PC-3 (cell line): Measurements from ENCODE around the gene SMIM9. TPM values are rescaled to one million over a fixed set of nuclear protein-coding genes. Genes with fewer than 3 reads are reported as not detected.
"Not testable (repeated sequence)": the region's sequence is repeated elsewhere in the genome, so short reads cannot be mapped to it uniquely, and the experiment has no call there.

Experiments
- ATAC-seq: fragments of 200-7000 bp; cut with Tn5 transposase; 2 replicates; pipeline ENCODE4 v1.9.1; 2020; ENCODE audit warnings: mild to moderate bottlenecking, moderate library complexity
- Bru-seq: library from RNA; stranded (reverse); fragments of 400-500 nt; gene quantifications from one replicate; lab custom pipeline; 2021; lab: Mats Ljungman, UMichigan
- BruChase-seq, 2 experiments: library from RNA; stranded (reverse); fragments of 400-500 nt; gene quantifications; one replicate each; lab custom pipeline; 2021; lab: Mats Ljungman, UMichigan
- BruUV-seq: library from RNA; stranded (reverse); fragments of 400-500 nt; replicated peaks from 2 replicates; lab custom pipeline; 2021; lab: Mats Ljungman, UMichigan
- CTCF ChIA-PET: fragments of 300-600 bp; sonication (Branson Sonifier 250); formaldehyde crosslinking; loops from one replicate; lab custom pipeline; 2022; ENCODE audit warnings: antibody characterized with exemption; lab: Charles Lee
- POLR2A ChIA-PET: fragments of 300-600 bp; sonication (Branson Sonifier 250); formaldehyde crosslinking; loops from one replicate; lab custom pipeline; 2022; ENCODE audit warnings: antibody characterized with exemption; ENCODE audit not compliant: unreplicated experiment; lab: Charles Lee
- DNase-seq: peaks from one replicate; pipeline ENCODE4 v3.0.0-alpha.2; 2015
- H2AFZ ChIP-seq: fragments of 300-600 bp; sonication (generic); 2 replicates; pipeline ENCODE4 v1.6.0; 2016; ENCODE audit warnings: antibody characterized with exemption, low read length
- H3F3A ChIP-seq: fragments of 300-600 bp; sonication (generic); one replicate; pipeline ENCODE4 v1.6.0; 2017; ENCODE audit warnings: antibody characterized with exemption, low read length, control low read depth, mild to moderate bottlenecking; ENCODE audit not compliant: unreplicated experiment
- H3K27ac ChIP-seq: fragments of 300-600 bp; sonication (generic); 2 replicates; pipeline ENCODE4 v1.5.1; 2016; ENCODE audit warnings: mild to moderate bottlenecking, low read length
- H3K27me3 ChIP-seq: fragments of 300-600 bp; sonication (generic); 2 replicates; pipeline ENCODE4 v1.6.1; 2016; ENCODE audit warnings: low read length, mixed read lengths
- H3K36me3 ChIP-seq: fragments of 300-600 bp; sonication (generic); 2 replicates; pipeline ENCODE4 v1.6.1; 2016; ENCODE audit warnings: low read depth, mixed run types, low read length, mixed read lengths
- H3K4me1 ChIP-seq: fragments of 300-600 bp; sonication (generic); 2 replicates; pipeline ENCODE4 v1.5.1; 2016; ENCODE audit warnings: low read length; ENCODE audit not compliant: insufficient read depth
- H3K4me2 ChIP-seq: fragments of 300-600 bp; sonication (generic); 2 replicates; pipeline ENCODE4 v1.6.0; 2016; ENCODE audit warnings: low read length
- H3K4me3 ChIP-seq: fragments of 300-600 bp; sonication (generic); 2 replicates; pipeline ENCODE4 v1.5.1; 2016; ENCODE audit warnings: mild to moderate bottlenecking, low read length, mixed read lengths
- H3K79me2 ChIP-seq: fragments of 300-600 bp; sonication (generic); 2 replicates; pipeline ENCODE4 v1.6.1; 2017; ENCODE audit warnings: low read length, mixed read lengths
- H3K9ac ChIP-seq: fragments of 300-600 bp; sonication (generic); 2 replicates; pipeline ENCODE4 v1.6.0; 2016; ENCODE audit warnings: mild to moderate bottlenecking, low read length
- H3K9me2 ChIP-seq: fragments of 300-600 bp; sonication (generic); replicated peaks from 2 replicates; pipeline ENCODE4 v1.6.1; 2016; ENCODE audit warnings: mixed run types, low read length, mixed read lengths
- H3K9me3 ChIP-seq: fragments of 300-600 bp; sonication (generic); 2 replicates; pipeline ENCODE4 v1.6.1; 2016; ENCODE audit warnings: low read length, mixed read lengths
- H4K20me1 ChIP-seq: fragments of 300-600 bp; sonication (generic); 2 replicates; pipeline ENCODE4 v1.6.1; 2016; ENCODE audit warnings: low read length, mixed read lengths
- EZH2 ChIP-seq: fragments of 300-600 bp; sonication (generic); IDR thresholded peaks from one replicate; pipeline ENCODE4 v1.6.1; 2017; ENCODE audit warnings: antibody characterized with exemption, mild to moderate bottlenecking, low read length; ENCODE audit not compliant: unreplicated experiment
- EZH2phosphoT487 ChIP-seq: fragments of 300-600 bp; sonication (generic); IDR thresholded peaks from 2 replicates; pipeline ENCODE4 v1.6.1; 2018; ENCODE audit warnings: mild to moderate bottlenecking, antibody characterized with exemption, low read length, borderline replicate concordance
- intact Hi-C: fragments of 100-400 bp; cut with micrococcal nuclease; formaldehyde crosslinking; loops from 2 replicates; pipeline ENCODE4 v1.9.0; 2023
- long read RNA-seq: library from polyadenylated mRNA; unstranded; transcript quantifications from one replicate; pipeline ENCODE4 v2.0.0, GENCODE V29; 2021; ENCODE audit not compliant: unreplicated experiment
- total RNA-seq: library from RNA; depleted of rRNA; stranded (reverse); fragments of >200 nt; gene quantifications from 2 replicates; pipeline ENCODE4 v1.2.3, GENCODE V29; 2014; rRNA removed
- TF ChIP-seq, protein P1 (sequence below): fragments of 300-600 bp; sonication (generic); conservative IDR thresholded peaks from 2 replicates; pipeline ENCODE4 v1.5.1; 2017; ENCODE audit warnings: antibody characterized with exemption, low read depth, mild to moderate bottlenecking, low read length

Gene SMIM9
- total RNA-seq (not detected in 2 replicates), Bru-seq, nascent RNA (percentile 11 among the genes with signal in this experiment), BruChase-seq, experiment 1, labeled RNA remaining after a 6-hour chase (percentile 14 among the genes with signal in this experiment), BruChase-seq, experiment 2, labeled RNA remaining after a 2-hour chase (percentile 22 among the genes with signal in this experiment)
- long read RNA-seq: 0 reads

DNA sequence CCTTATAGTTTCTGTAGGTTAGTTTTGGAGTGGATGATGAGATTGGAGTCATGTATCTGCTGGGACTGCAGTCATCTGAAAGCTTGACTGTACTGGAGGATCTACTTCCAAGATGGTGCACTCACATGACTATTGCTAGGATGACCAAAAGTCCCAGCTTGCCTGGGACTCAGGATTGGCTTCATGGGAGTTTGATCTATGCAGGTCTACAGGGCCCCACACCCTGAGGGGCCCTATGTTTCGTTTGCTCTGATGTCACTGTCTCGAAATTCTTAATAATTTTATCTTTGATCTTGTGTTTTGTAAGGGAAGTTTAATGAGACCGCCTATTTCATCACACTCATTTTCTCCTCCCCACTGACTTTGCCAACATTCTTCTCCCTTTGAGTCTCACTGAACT is at the start of gene SMIM9:
TSS of gene SMIM9 (minus strand) at position 101 of the 400 bp plus-strand sequence. CDS start 3,806 bp downstream, outside the sequence.
- DNase-seq (no peak), ATAC-seq (no peak)
- intact Hi-C loops: no loop called here
- Histone ChIP-seq H3K27ac (no peak within 1 kb of the TSS), H3K4me2 (no peak within 1 kb of the TSS), H3K4me1 (no peaks in the 10 kb centered on the region), H3K36me3 (no peaks in the 10 kb centered on the region), H3K4me3 (no peak within 1 kb of the TSS), H2AFZ (no peak within 1 kb of the TSS), H3F3A (no peaks in the 10 kb centered on the region), H3K9me3 (no peaks in the 10 kb centered on the region), H3K9me2 (no peaks in the 10 kb centered on the region), H3K27me3 (no peaks in the 10 kb centered on the region), H3K79me2 (no peaks in the 10 kb centered on the region), H4K20me1 (no peaks in the 10 kb centered on the region), H3K9ac (no peak within 1 kb of the TSS)
- ChIA-PET CTCF (no interaction called here), POLR2A (no interaction called here)
- no TSS peak for BruUV-seq
- TF ChIP-seq EZH2 (no peak), EZH2phosphoT487 (no peak)
- TF ChIP-seq, protein P1, sequence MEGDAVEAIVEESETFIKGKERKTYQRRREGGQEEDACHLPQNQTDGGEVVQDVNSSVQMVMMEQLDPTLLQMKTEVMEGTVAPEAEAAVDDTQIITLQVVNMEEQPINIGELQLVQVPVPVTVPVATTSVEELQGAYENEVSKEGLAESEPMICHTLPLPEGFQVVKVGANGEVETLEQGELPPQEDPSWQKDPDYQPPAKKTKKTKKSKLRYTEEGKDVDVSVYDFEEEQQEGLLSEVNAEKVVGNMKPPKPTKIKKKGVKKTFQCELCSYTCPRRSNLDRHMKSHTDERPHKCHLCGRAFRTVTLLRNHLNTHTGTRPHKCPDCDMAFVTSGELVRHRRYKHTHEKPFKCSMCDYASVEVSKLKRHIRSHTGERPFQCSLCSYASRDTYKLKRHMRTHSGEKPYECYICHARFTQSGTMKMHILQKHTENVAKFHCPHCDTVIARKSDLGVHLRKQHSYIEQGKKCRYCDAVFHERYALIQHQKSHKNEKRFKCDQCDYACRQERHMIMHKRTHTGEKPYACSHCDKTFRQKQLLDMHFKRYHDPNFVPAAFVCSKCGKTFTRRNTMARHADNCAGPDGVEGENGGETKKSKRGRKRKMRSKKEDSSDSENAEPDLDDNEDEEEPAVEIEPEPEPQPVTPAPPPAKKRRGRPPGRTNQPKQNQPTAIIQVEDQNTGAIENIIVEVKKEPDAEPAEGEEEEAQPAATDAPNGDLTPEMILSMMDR: no peak

GRCh38 chrX:154884069-154884468 is 49.6 kb upstream of the SMIM9 start:
- ATAC-seq, H4K20me1 ChIP-seq, H3K9me3 ChIP-seq, H3K4me2 ChIP-seq, POLR2A ChIA-PET, H3K27me3 ChIP-seq, H3K4me1 ChIP-seq, H2AFZ ChIP-seq, BruUV-seq, H3K36me3 ChIP-seq, H3K9me2 ChIP-seq, H3K79me2 ChIP-seq, CTCF ChIA-PET, intact Hi-C loops, DNase-seq, H3K27ac ChIP-seq, H3K9ac ChIP-seq, H3K4me3 ChIP-seq, H3F3A ChIP-seq: not testable (repeated sequence)

DNA sequence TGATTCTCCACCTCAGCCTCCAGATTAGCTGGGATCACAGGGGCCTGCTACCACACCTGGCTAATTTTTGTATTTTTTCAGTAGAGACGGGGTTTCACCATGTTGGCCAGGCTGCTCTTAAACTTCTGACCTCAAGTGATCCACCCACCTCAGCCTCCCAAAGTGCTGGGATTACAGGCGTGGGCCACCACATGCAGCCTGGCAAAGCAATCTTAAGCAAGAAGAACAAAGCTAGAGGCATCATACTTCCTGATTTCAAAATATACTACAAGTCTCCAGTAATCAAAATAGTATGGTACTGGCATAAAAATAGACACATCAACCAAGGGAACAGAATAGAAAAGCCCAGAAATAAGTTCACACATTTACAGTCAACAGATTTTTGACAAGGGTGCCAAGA is 38.9 kb upstream of the SMIM9 start:
- no peak overlapping the region for H3K4me3 ChIP-seq
- no peaks in the 10 kb centered on the region for H3K36me3 ChIP-seq
- no peaks in the 10 kb centered on the region for H3K9me3 ChIP-seq
- DNase-seq (no peak), ATAC-seq (no peak)
- H3K4me2 ChIP-seq: no peak overlapping the region
- TF ChIP-seq EZH2phosphoT487: no peak
- TF ChIP-seq, protein P1: no peak
- no peak for TF ChIP-seq EZH2
- no peaks in the 10 kb centered on the region for H3K79me2 ChIP-seq
- H3K27ac ChIP-seq: no peak overlapping the region
- POLR2A ChIA-PET: no interaction called here
- H4K20me1 ChIP-seq: no peaks in the 10 kb centered on the region
- no peaks in the 10 kb centered on the region for H3K4me1 ChIP-seq
- H3F3A ChIP-seq: no peaks in the 10 kb centered on the region
- intact Hi-C loops: no loop called here
- H2AFZ ChIP-seq: no peak overlapping the region
- H3K9me2 ChIP-seq: no peaks in the 10 kb centered on the region
- CTCF ChIA-PET: no interaction called here
- no peak overlapping the region for H3K9ac ChIP-seq
- no TSS peak for BruUV-seq
- no peaks in the 10 kb centered on the region for H3K27me3 ChIP-seq

DNA sequence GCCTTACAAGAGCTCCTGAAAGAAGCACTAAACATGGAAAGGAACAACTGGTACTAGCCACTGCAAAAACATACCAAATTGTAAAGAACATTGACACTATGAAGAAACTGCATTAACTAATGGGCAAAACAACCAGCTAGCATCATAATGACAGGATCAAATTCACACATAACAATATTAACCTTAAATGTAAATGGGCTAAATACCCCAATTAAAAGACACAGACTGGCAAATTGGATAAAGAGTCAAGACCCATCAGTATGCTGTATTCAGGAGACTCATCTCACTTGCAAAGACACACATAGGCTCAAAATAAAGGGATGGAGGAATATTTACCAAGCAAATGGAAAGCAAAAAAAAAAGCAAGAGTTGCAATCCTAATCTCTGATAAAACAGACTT is 34.1 kb upstream of the SMIM9 start:
- H3K4me3 ChIP-seq, H3F3A ChIP-seq, H3K27me3 ChIP-seq, POLR2A ChIA-PET, H3K36me3 ChIP-seq, H2AFZ ChIP-seq, H3K9ac ChIP-seq, H4K20me1 ChIP-seq, BruUV-seq, H3K4me1 ChIP-seq, H3K9me2 ChIP-seq, ATAC-seq, H3K9me3 ChIP-seq, DNase-seq, H3K27ac ChIP-seq, H3K79me2 ChIP-seq, CTCF ChIA-PET, H3K4me2 ChIP-seq, intact Hi-C loops: not testable (repeated sequence)
